Measurements from ENCODE around the gene ANAPC1.
"Not testable (repeated sequence)": the region's sequence is repeated elsewhere in the genome, so short reads cannot be mapped to it uniquely, and the experiment has no call there.

- TF ChIP-seq CTCF, POLR2A (IDR thresholded peaks at IDR 0.05): not testable (repeated sequence)
Measured at GRCh38 chr2:111830479-111830878, 53.5 kb downstream of the ANAPC1 start.
